HEK293 (cell line): ENCODE measurements around the gene IER2.

Source experiments
- KLF1 ChIP-seq: fragments of 450-650 bp; formaldehyde crosslinking; IDR thresholded peaks from 2 replicates; pipeline ENCODE4 v1.5.1; 2016; ENCODE audit warnings: missing biosample characterization, missing genetic modification characterization
- KLF16 ChIP-seq: fragments of 450-650 bp; formaldehyde crosslinking; IDR thresholded peaks from 2 replicates; pipeline ENCODE4 v1.5.1; 2017; ENCODE audit warnings: missing biosample characterization, missing genetic modification characterization
- SCRT1 ChIP-seq: fragments of 450-650 bp; formaldehyde crosslinking; IDR thresholded peaks from 2 replicates; pipeline ENCODE4 v1.5.1; 2016; ENCODE audit warnings: missing biosample characterization, missing genetic modification characterization, borderline replicate concordance
- SCRT2 ChIP-seq: fragments of 450-650 bp; formaldehyde crosslinking; IDR thresholded peaks from 2 replicates; pipeline ENCODE4 v1.5.1; 2016; ENCODE audit warnings: missing biosample characterization, missing genetic modification characterization
- SP2 ChIP-seq: fragments of 450-650 bp; formaldehyde crosslinking; IDR thresholded peaks from 2 replicates; pipeline ENCODE4 v1.5.1; 2016; ENCODE audit warnings: missing biosample characterization, missing genetic modification characterization
- TRIM28 ChIP-seq: IDR thresholded peaks from 2 replicates; pipeline ENCODE4 v1.6.1; 2011; ENCODE audit warnings: low read length, control low read depth, borderline replicate concordance
- ZBTB7A ChIP-seq: fragments of 450-650 bp; formaldehyde crosslinking; IDR thresholded peaks from 2 replicates; pipeline ENCODE4 v1.5.1; 2016; ENCODE audit warnings: low read depth, missing biosample characterization, missing genetic modification characterization
- ZNF341 ChIP-seq: fragments of 450-650 bp; formaldehyde crosslinking; IDR thresholded peaks from 2 replicates; pipeline ENCODE4; 2016; ENCODE audit warnings: low read depth, missing biosample characterization, missing genetic modification characterization
- ZNF558 ChIP-seq: fragments of 450-650 bp; formaldehyde crosslinking; IDR thresholded peaks from 2 replicates; pipeline ENCODE4 v1.5.1; 2016; ENCODE audit warnings: missing biosample characterization, missing genetic modification characterization
- ZNF707 ChIP-seq: fragments of 450-650 bp; formaldehyde crosslinking; IDR thresholded peaks from 2 replicates; pipeline ENCODE4 v1.5.1; 2016; ENCODE audit warnings: missing biosample characterization, missing genetic modification characterization
- TF ChIP-seq, protein P1 (sequence below): fragments of 450-650 bp; formaldehyde crosslinking; IDR thresholded peaks from 2 replicates; pipeline ENCODE4 v1.5.1; 2016; ENCODE audit warnings: missing biosample characterization, missing genetic modification characterization
- TF ChIP-seq, protein P2 (sequence below): fragments of 450-650 bp; formaldehyde crosslinking; IDR thresholded peaks from 2 replicates; pipeline ENCODE4 v1.5.1; 2017; ENCODE audit warnings: missing biosample characterization, missing genetic modification characterization
- TF ChIP-seq, protein P3 (sequence below): fragments of 450-650 bp; formaldehyde crosslinking; IDR thresholded peaks from 2 replicates; pipeline ENCODE4 v1.5.1; 2017; ENCODE audit warnings: missing biosample characterization, missing genetic modification characterization
- TF ChIP-seq, protein P4 (sequence below): fragments of 450-650 bp; formaldehyde crosslinking; IDR thresholded peaks from 2 replicates; pipeline ENCODE4 v1.5.1; 2016; ENCODE audit warnings: missing biosample characterization, missing genetic modification characterization
- TF ChIP-seq, protein P5 (sequence below): fragments of 450-650 bp; formaldehyde crosslinking; IDR thresholded peaks from 2 replicates; pipeline ENCODE4 v1.5.1; 2017; ENCODE audit warnings: missing biosample characterization, missing genetic modification characterization

Gene IER2

GRCh38 chr19:13151605-13152355, 1.6 kb downstream of the IER2 start (continued):
- no peak for TF ChIP-seq ZNF558 (tag by site-specific recombination)
- TF ChIP-seq, protein P1, sequence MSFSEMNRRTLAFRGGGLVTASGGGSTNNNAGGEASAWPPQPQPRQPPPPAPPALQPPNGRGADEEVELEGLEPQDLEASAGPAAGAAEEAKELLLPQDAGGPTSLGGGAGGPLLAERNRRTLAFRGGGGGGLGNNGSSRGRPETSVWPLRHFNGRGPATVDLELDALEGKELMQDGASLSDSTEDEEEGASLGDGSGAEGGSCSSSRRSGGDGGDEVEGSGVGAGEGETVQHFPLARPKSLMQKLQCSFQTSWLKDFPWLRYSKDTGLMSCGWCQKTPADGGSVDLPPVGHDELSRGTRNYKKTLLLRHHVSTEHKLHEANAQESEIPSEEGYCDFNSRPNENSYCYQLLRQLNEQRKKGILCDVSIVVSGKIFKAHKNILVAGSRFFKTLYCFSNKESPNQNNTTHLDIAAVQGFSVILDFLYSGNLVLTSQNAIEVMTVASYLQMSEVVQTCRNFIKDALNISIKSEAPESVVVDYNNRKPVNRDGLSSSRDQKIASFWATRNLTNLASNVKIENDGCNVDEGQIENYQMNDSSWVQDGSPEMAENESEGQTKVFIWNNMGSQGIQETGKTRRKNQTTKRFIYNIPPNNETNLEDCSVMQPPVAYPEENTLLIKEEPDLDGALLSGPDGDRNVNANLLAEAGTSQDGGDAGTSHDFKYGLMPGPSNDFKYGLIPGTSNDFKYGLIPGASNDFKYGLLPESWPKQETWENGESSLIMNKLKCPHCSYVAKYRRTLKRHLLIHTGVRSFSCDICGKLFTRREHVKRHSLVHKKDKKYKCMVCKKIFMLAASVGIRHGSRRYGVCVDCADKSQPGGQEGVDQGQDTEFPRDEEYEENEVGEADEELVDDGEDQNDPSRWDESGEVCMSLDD = peak; percentile 95
- TF ChIP-seq SCRT1 (tag by site-specific recombination) = no peak
- TF ChIP-seq ZBTB7A (tag by site-specific recombination) = peak; percentile 54
- TF ChIP-seq SCRT2 (tag by site-specific recombination) = no peak
- TF ChIP-seq, protein P2, sequence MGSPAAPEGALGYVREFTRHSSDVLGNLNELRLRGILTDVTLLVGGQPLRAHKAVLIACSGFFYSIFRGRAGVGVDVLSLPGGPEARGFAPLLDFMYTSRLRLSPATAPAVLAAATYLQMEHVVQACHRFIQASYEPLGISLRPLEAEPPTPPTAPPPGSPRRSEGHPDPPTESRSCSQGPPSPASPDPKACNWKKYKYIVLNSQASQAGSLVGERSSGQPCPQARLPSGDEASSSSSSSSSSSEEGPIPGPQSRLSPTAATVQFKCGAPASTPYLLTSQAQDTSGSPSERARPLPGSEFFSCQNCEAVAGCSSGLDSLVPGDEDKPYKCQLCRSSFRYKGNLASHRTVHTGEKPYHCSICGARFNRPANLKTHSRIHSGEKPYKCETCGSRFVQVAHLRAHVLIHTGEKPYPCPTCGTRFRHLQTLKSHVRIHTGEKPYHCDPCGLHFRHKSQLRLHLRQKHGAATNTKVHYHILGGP (tag by site-specific recombination) = peak; percentile 92
- peak; percentile 83 for TF ChIP-seq ZNF341 (tag by site-specific recombination)
- no peak for TF ChIP-seq ZNF707 (tag by site-specific recombination)
- TF ChIP-seq KLF16 (tag by site-specific recombination) = peak; percentile 93
- TF ChIP-seq, protein P3, sequence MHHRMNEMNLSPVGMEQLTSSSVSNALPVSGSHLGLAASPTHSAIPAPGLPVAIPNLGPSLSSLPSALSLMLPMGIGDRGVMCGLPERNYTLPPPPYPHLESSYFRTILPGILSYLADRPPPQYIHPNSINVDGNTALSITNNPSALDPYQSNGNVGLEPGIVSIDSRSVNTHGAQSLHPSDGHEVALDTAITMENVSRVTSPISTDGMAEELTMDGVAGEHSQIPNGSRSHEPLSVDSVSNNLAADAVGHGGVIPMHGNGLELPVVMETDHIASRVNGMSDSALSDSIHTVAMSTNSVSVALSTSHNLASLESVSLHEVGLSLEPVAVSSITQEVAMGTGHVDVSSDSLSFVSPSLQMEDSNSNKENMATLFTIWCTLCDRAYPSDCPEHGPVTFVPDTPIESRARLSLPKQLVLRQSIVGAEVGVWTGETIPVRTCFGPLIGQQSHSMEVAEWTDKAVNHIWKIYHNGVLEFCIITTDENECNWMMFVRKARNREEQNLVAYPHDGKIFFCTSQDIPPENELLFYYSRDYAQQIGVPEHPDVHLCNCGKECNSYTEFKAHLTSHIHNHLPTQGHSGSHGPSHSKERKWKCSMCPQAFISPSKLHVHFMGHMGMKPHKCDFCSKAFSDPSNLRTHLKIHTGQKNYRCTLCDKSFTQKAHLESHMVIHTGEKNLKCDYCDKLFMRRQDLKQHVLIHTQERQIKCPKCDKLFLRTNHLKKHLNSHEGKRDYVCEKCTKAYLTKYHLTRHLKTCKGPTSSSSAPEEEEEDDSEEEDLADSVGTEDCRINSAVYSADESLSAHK (tag by site-specific recombination) = peak; percentile 95
- TF ChIP-seq SP2 = peak; percentile 88
- TF ChIP-seq KLF1 (tag by site-specific recombination) = peak; percentile 50; the same call in 1 of the 2 replicates
- TF ChIP-seq TRIM28 = no peak
- TF ChIP-seq, protein P4, sequence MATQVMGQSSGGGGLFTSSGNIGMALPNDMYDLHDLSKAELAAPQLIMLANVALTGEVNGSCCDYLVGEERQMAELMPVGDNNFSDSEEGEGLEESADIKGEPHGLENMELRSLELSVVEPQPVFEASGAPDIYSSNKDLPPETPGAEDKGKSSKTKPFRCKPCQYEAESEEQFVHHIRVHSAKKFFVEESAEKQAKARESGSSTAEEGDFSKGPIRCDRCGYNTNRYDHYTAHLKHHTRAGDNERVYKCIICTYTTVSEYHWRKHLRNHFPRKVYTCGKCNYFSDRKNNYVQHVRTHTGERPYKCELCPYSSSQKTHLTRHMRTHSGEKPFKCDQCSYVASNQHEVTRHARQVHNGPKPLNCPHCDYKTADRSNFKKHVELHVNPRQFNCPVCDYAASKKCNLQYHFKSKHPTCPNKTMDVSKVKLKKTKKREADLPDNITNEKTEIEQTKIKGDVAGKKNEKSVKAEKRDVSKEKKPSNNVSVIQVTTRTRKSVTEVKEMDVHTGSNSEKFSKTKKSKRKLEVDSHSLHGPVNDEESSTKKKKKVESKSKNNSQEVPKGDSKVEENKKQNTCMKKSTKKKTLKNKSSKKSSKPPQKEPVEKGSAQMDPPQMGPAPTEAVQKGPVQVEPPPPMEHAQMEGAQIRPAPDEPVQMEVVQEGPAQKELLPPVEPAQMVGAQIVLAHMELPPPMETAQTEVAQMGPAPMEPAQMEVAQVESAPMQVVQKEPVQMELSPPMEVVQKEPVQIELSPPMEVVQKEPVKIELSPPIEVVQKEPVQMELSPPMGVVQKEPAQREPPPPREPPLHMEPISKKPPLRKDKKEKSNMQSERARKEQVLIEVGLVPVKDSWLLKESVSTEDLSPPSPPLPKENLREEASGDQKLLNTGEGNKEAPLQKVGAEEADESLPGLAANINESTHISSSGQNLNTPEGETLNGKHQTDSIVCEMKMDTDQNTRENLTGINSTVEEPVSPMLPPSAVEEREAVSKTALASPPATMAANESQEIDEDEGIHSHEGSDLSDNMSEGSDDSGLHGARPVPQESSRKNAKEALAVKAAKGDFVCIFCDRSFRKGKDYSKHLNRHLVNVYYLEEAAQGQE (tag by site-specific recombination) = 0 out of 2 replicates have a peak, but pooled peaks have one; percentile 20
- TF ChIP-seq, protein P5, sequence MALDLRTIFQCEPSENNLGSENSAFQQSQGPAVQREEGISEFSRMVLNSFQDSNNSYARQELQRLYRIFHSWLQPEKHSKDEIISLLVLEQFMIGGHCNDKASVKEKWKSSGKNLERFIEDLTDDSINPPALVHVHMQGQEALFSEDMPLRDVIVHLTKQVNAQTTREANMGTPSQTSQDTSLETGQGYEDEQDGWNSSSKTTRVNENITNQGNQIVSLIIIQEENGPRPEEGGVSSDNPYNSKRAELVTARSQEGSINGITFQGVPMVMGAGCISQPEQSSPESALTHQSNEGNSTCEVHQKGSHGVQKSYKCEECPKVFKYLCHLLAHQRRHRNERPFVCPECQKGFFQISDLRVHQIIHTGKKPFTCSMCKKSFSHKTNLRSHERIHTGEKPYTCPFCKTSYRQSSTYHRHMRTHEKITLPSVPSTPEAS = no peak
